HepG2 (cell line): ENCODE results near the gene AKT3. TPM values are rescaled to one million over a fixed set of nuclear protein-coding genes. Genes with fewer than 3 reads are reported as not detected.
A peak's percentile ranks its signal among the peaks of the same experiment; 100 is the strongest.

ENCODE experiments used
- ATAC-seq: fragments of 200-7000 bp; cut with Tn5 transposase; 3 replicates; pipeline ENCODE4 v1.9.1; 2020; ENCODE audit warnings: mild to moderate bottlenecking, moderate library complexity
- BruUV-seq: library from RNA; stranded (reverse); fragments of 400-500 nt; replicated peaks from 2 replicates; lab custom pipeline; 2021; lab: Mats Ljungman, UMichigan
- CTCF ChIA-PET: fragments of 300-600 bp; formaldehyde crosslinking; extraction: SDS; loops from one replicate; lab custom pipeline; 2021; ENCODE audit warnings: low total read pairs, inconsistent platforms, low intra/inter-chr PET ratio; lab: Yijun Ruan, JAX
- POLR2A ChIA-PET: fragments of 350-600 bp; sonication (Branson Sonifier 250); formaldehyde crosslinking; loops from one replicate; lab custom pipeline; 2020; ENCODE audit warnings: antibody characterized with exemption, inconsistent platforms; lab: Yijun Ruan, JAX
- DNase-seq: peaks from one replicate; pipeline ENCODE4 v3.0.0-alpha.2; 2015; ENCODE audit warnings: low spot score
- FAIRE-seq: peaks from 3 replicates; lab custom pipeline; 2011; peaks lifted over from hg19 to GRCh38; lab: Jason Lieb, UNC
- H2AFZ ChIP-seq: one replicate; pipeline ENCODE4 v1.6.1; 2011; ENCODE audit warnings: low read length, inconsistent platforms
- H3K27ac ChIP-seq: fragments of 300-600 bp; 3 replicates; pipeline ENCODE4 v1.8.0; 2011; ENCODE audit warnings: mixed run types, mild to moderate bottlenecking, mixed read lengths, low read length, inconsistent platforms; ENCODE audit not compliant: insufficient read depth; ENCODE audit errors: extremely low read length
- H3K27me3 ChIP-seq, 2 experiments: fragments of 200-600 bp in 1 of 2; 2 replicates in 1 of 2; 3 replicates in 1 of 2; pipeline versions ENCODE4 v1.6.0 to v1.8.0; 2011; ENCODE audit warnings: low read length in 2 of 2, mild to moderate bottlenecking in 2 of 2, moderate library complexity in 2 of 2, inconsistent platforms in 1 of 2; ENCODE audit not compliant: insufficient read depth in 2 of 2, control insufficient read depth in 1 of 2
- H3K36me3 ChIP-seq, 2 experiments: fragments of 200-600 bp in 1 of 2; replicated peaks in 1 of 2; 2 replicates in 1 of 2; 3 replicates in 1 of 2; pipeline versions ENCODE4 v1.5.1 to v1.8.0; 2011; ENCODE audit warnings: low read length in 2 of 2, inconsistent platforms in 1 of 2; ENCODE audit not compliant: insufficient read depth in 2 of 2, control insufficient read depth in 1 of 2
- H3K4me1 ChIP-seq: 2 replicates; pipeline ENCODE4 v1.5.1; 2012; ENCODE audit warnings: low read length, inconsistent platforms; ENCODE audit not compliant: insufficient read depth
- H3K4me2 ChIP-seq: 2 replicates; pipeline ENCODE4 v1.6.0; 2011; ENCODE audit warnings: low read depth, low read length, inconsistent platforms
- H3K4me3 ChIP-seq, 3 experiments: fragments of 200-600 bp in 1 of 3; sonication (generic), shearing (Covaris generic) in 1 of 3; replicated peaks in 1 of 3; 2 replicates each; pipeline ENCODE4 v1.5.1; 2011 to 2016; ENCODE audit warnings: low read length in 3 of 3, inconsistent platforms in 2 of 3, low read depth in 2 of 3, mild to moderate bottlenecking in 2 of 3, control low read depth in 1 of 3, mixed read lengths in 1 of 3; ENCODE audit not compliant: insufficient read depth in 1 of 3
- H3K79me2 ChIP-seq: one replicate; pipeline ENCODE4 v1.6.1; 2011; ENCODE audit warnings: low read length, inconsistent platforms; ENCODE audit not compliant: insufficient read depth
- H3K9ac ChIP-seq: 2 replicates; pipeline ENCODE4 v1.6.0; 2011; ENCODE audit warnings: mild to moderate bottlenecking, low read depth, low read length, inconsistent platforms; ENCODE audit not compliant: insufficient read depth
- H3K9me3 ChIP-seq: 2 replicates; pipeline ENCODE4 v1.5.1; 2012; ENCODE audit warnings: mild to moderate bottlenecking, low read length
- H4K20me1 ChIP-seq: 2 replicates; pipeline ENCODE4 v1.6.0; 2011; ENCODE audit warnings: inconsistent platforms, mild to moderate bottlenecking, low read length, moderate library complexity; ENCODE audit not compliant: insufficient read depth
- ATF7 ChIP-seq, 2 experiments: fragments of 450-650 bp in 1 of 2; sonication (generic) in 1 of 2; formaldehyde crosslinking in 1 of 2; IDR thresholded peaks; 2 replicates each; pipeline versions ENCODE4 v1.4.0 to v1.6.1; 2016 to 2020; ENCODE audit warnings: antibody characterized with exemption in 1 of 2, mild to moderate bottlenecking in 1 of 2, missing genetic modification reagents in 1 of 2
- KAT8 ChIP-seq: IDR thresholded peaks from 2 replicates; pipeline ENCODE4 v1.6.1; 2016; ENCODE audit warnings: missing genetic modification reagents, missing compliant biosample characterization
- MEIS2 ChIP-seq: sonication (generic); formaldehyde crosslinking; IDR thresholded peaks from 2 replicates; pipeline ENCODE4 v1.9.0; 2021; ENCODE audit warnings: mild to moderate bottlenecking, missing genetic modification reagents
- PCBP2 ChIP-seq: fragments of 200-400 bp; formaldehyde crosslinking; optimal IDR thresholded peaks from 2 replicates; pipeline ENCODE3; 2018; ENCODE audit warnings: low read length, low read depth; ENCODE audit not compliant: poor library complexity, severe bottlenecking
- RFX1 ChIP-seq: fragments of 450-650 bp; IDR thresholded peaks from 2 replicates; pipeline ENCODE4 v1.6.1; 2017
- TBX2 ChIP-seq: sonication (generic); formaldehyde crosslinking; IDR thresholded peaks from 2 replicates; pipeline ENCODE4 v1.5.0; 2020; ENCODE audit warnings: missing genetic modification reagents, mild to moderate bottlenecking, borderline replicate concordance
- TEAD3 ChIP-seq: optimal IDR thresholded peaks from 2 replicates; pipeline ENCODE3; 2016; ENCODE audit warnings: borderline replicate concordance
- ZNF274 ChIP-seq: sonication (generic); formaldehyde crosslinking; IDR thresholded peaks from 2 replicates; pipeline ENCODE4 v1.5.1; 2020; ENCODE audit warnings: mild to moderate bottlenecking, missing genetic modification reagents
- ZNF567 ChIP-seq: sonication (generic); formaldehyde crosslinking; IDR thresholded peaks from 2 replicates; pipeline ENCODE4 v1.8.1; 2023; ENCODE audit warnings: mild to moderate bottlenecking, missing genetic modification reagents, borderline replicate concordance
- WGBS: methylation state at CpG from one replicate; pipeline ENCODE4 v1.1.6; 2017; ENCODE audit warnings: low lambda C conversion rate; 5-methylcytosine and 5-hydroxymethylcytosine counted together
- in situ Hi-C: cut with HindIII; loops from 2 replicates; pipeline ENCODE4 v1.10.0; 2017; ENCODE audit warnings: low pct_unique_long_range_greater_than_20kb; ENCODE audit not compliant: extremely low pct_ligation_motif_present
- intact Hi-C: fragments of 100-400 bp; cut with micrococcal nuclease; formaldehyde crosslinking; loops from one replicate; pipeline ENCODE4 v1.10.0; 2022; ENCODE audit not compliant: unreplicated experiment
- polyA plus RNA-seq, 8 experiments: library from polyadenylated mRNA; depleted of rRNA in 3 of 8; stranded (reverse) in 7 of 8; unstranded in 1 of 8; fragments of >200 nt; fragmentation: Illumina TruSeq in 4 of 8; extraction: Trizol in 4 of 8; gene quantifications; 2 replicates each; pipeline versions ENCODE4 v1.2.1 to v1.2.3, GENCODE V29; 2011 to 2016; ENCODE audit warnings: low read depth in 4 of 8, missing spikeins in 1 of 8, mixed read lengths in 1 of 8; ENCODE audit not compliant: insufficient read depth in 1 of 8
- total RNA-seq, 5 experiments: library from RNA; depleted of rRNA; stranded (reverse); fragments of >200 nt; fragmentation: Illumina TruSeq; extraction: Trizol; gene quantifications; 2 replicates each; pipeline ENCODE4 v1.2.3, GENCODE V29; 2016; ENCODE audit warnings: low read depth in 1 of 5
- TF ChIP-seq, protein P1 (sequence below): IDR thresholded peaks from 2 replicates; pipeline ENCODE4 v1.6.1; 2016

AKT3 gene
- total and polyA plus RNA-seq, 2 of the 13 experiments (the other 11 are each of a cell fraction or from before 2014, with no cell fraction given): 0.07 TPM

DNA sequence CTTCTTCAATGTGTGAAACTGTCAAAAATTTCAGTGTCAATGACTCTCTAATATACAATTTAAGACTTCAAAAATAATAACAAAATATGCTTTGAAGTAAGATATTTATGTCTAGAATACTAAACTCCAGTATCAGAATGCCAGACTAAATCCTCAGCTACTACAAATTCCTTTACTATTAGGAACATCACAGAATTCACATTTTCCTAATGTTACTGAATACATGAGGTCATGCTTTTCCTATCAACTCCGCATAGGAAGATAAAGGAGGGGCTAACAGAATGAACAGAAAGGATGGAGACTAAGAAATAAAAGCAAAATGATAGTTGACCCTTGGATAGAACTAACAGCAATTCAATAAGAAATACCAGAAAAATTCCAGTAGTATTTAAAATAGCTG, 301.5 kb downstream of the AKT3 start:
- no peaks in the 10 kb centered on the region for H3K27me3 ChIP-seq
- H3K9me3 ChIP-seq: no peaks in the 10 kb centered on the region
- no peak overlapping the region for H3K27ac ChIP-seq
- no peak overlapping the region for H2AFZ ChIP-seq
- TF ChIP-seq TEAD3 (CRISPR knock-in tag) (no peak), ATF7 (IDR thresholded peaks at IDR 0.05) (0 out of 2 replicates have a peak, but pooled peaks have one; percentile 18), ATF7 (CRISPR knock-in tag; IDR thresholded peaks at IDR 0.05) (no peak), PCBP2 (no peak), TBX2 (CRISPR knock-in tag) (no peak)
- TF ChIP-seq, all 625 proteins: peak for 1
- intact Hi-C loops (no loop called here), in situ Hi-C loops (no loop called here)
- BruUV-seq: no TSS peak
- DNase-seq: no peak
- no peaks in the 10 kb centered on the region for H4K20me1 ChIP-seq
- POLR2A ChIA-PET: no interaction called here
- H3K79me2 ChIP-seq: no peaks in the 10 kb centered on the region
- FAIRE-seq: no peak
- H3K4me3 ChIP-seq: no peak overlapping the region
- no peak for ATAC-seq
- WGBS: 0% methylated on average over 1 of the region's 1 CpG
- H3K4me2 ChIP-seq: no peak overlapping the region
- H3K36me3 ChIP-seq: no peaks in the 10 kb centered on the region
- CTCF ChIA-PET: no interaction called here
- H3K9ac ChIP-seq: no peak overlapping the region
- H3K4me1 ChIP-seq: no peaks in the 10 kb centered on the region

- FAIRE-seq (no peak), ATAC-seq (no peak), DNase-seq (no peak)
- no peak overlapping the region for H3K9ac ChIP-seq
- no peaks in the 10 kb centered on the region for H3K4me1 ChIP-seq
- intact Hi-C loops (no loop called here), in situ Hi-C loops (no loop called here)
- no peaks in the 10 kb centered on the region for H4K20me1 ChIP-seq
- no peaks in the 10 kb centered on the region for H3K36me3 ChIP-seq
- POLR2A ChIA-PET: no interaction called here
- no peaks in the 10 kb centered on the region for H3K27me3 ChIP-seq
- no peak overlapping the region for H3K4me3 ChIP-seq
- no peaks in the 10 kb centered on the region for H3K79me2 ChIP-seq
- WGBS: 29% methylated on average over 3 of the region's 3 CpGs
- TF ChIP-seq ZNF567 (CRISPR knock-in tag): no peak
- no peak for TF ChIP-seq MEIS2 (CRISPR knock-in tag)
- TF ChIP-seq ZNF274 (CRISPR knock-in tag): no peak
- TF ChIP-seq KAT8 (CRISPR knock-in tag): no peak
- no peak for TF ChIP-seq RFX1
- TF ChIP-seq, protein P1, sequence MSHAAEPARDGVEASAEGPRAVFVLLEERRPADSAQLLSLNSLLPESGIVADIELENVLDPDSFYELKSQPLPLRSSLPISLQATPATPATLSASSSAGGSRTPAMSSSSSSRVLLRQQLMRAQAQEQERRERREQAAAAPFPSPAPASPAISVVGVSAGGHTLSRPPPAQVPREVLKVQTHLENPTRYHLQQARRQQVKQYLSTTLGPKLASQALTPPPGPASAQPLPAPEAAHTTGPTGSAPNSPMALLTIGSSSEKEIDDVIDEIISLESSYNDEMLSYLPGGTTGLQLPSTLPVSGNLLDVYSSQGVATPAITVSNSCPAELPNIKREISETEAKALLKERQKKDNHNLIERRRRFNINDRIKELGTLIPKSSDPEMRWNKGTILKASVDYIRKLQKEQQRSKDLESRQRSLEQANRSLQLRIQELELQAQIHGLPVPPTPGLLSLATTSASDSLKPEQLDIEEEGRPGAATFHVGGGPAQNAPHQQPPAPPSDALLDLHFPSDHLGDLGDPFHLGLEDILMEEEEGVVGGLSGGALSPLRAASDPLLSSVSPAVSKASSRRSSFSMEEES (CRISPR knock-in tag): no peak
- CTCF ChIA-PET: no interaction called here
- H3K4me2 ChIP-seq: no peak overlapping the region
- no peaks in the 10 kb centered on the region for H3K9me3 ChIP-seq
- no peak overlapping the region for H2AFZ ChIP-seq
- H3K27ac ChIP-seq: no peak overlapping the region
- BruUV-seq: no TSS peak
Observed at GRCh38 chr1:243547891-243548290, 302.2 kb downstream of the AKT3 start.
